T-helper 2 cell treated with Interferon-gamma antibody and Interleukin-4, amounts not matched to agents 5 μg/mL and 100 μg/mL, for 36 hours (primary cell): ENCODE results near the gene SYNPO2.

Source experiments
- DNase-seq: peaks from one replicate; pipeline ENCODE4 v3.0.0; 2021; ENCODE audit warnings: low spot score
- H3K27ac Mint-ChIP-seq: one replicate; pipeline ENCODE4 v1.8.0; 2021; ENCODE audit warnings: mild to moderate bottlenecking, mixed read lengths
- H3K27me3 Mint-ChIP-seq: one replicate; pipeline ENCODE4 v1.8.0; 2021; ENCODE audit warnings: low read depth, mixed read lengths
- H3K36me3 Mint-ChIP-seq: one replicate; pipeline ENCODE4 v1.8.0; 2021; ENCODE audit warnings: low read depth, mixed read lengths
- H3K4me1 Mint-ChIP-seq: one replicate; pipeline ENCODE4 v1.8.0; 2021; ENCODE audit warnings: low read depth, mixed read lengths
- H3K4me3 Mint-ChIP-seq: one replicate; pipeline ENCODE4 v1.8.0; 2022; ENCODE audit warnings: mild to moderate bottlenecking, moderate library complexity, mixed read lengths
- H3K9me3 Mint-ChIP-seq: one replicate; pipeline ENCODE4 v1.8.0; 2021; ENCODE audit warnings: mixed read lengths

SYNPO2 gene

GRCh38 chr4:119093042-119093827, 204.6 kb downstream of the SYNPO2 start:
- no peak for DNase-seq
- Mint-ChIP-seq H3K27me3 (peaks cover 12% of the 10 kb centered on the region), H3K27ac (no peak overlapping the region), H3K36me3 (no peaks in the 10 kb centered on the region), H3K9me3 (no peaks in the 10 kb centered on the region), H3K4me3 (no peak overlapping the region), H3K4me1 (peaks cover 4% of the 10 kb centered on the region)

- Mint-ChIP-seq H3K27me3 (peaks cover 4% of the 10 kb centered on the region), H3K4me3 (no peak overlapping the region), H3K27ac (no peak overlapping the region), H3K36me3 (no peaks in the 10 kb centered on the region), H3K9me3 (no peaks in the 10 kb centered on the region), H3K4me1 (peaks cover 4% of the 10 kb centered on the region)
- no peak for DNase-seq
Observed at GRCh38 chr4:119097282-119097900, 208.7 kb downstream of the SYNPO2 start.

- H3K36me3 Mint-ChIP-seq = no peaks in the 10 kb centered on the region
- peaks cover 4% of the 10 kb centered on the region for H3K27me3 Mint-ChIP-seq
- no peak overlapping the region for H3K4me3 Mint-ChIP-seq
- no peak overlapping the region for H3K27ac Mint-ChIP-seq
- H3K9me3 Mint-ChIP-seq = no peaks in the 10 kb centered on the region
- peaks cover 4% of the 10 kb centered on the region for H3K4me1 Mint-ChIP-seq
- DNase-seq = no peak
Observed at GRCh38 chr4:119098306-119098705, 209.7 kb downstream of the SYNPO2 start.

GRCh38 chr4:119099227-119099810, 210.7 kb downstream of the SYNPO2 start:
- no peak overlapping the region for H3K4me3 Mint-ChIP-seq
- peaks cover 4% of the 10 kb centered on the region for H3K27me3 Mint-ChIP-seq
- H3K36me3 Mint-ChIP-seq = no peaks in the 10 kb centered on the region
- no peak overlapping the region for H3K27ac Mint-ChIP-seq
- H3K4me1 Mint-ChIP-seq = peaks cover 4% of the 10 kb centered on the region
- no peak for DNase-seq
- no peaks in the 10 kb centered on the region for H3K9me3 Mint-ChIP-seq

- peaks cover 4% of the 10 kb centered on the region for H3K4me1 Mint-ChIP-seq
- no peak for DNase-seq
- peaks cover 2% of the 10 kb centered on the region for H3K27me3 Mint-ChIP-seq
- H3K9me3 Mint-ChIP-seq = no peaks in the 10 kb centered on the region
- no peak overlapping the region for H3K4me3 Mint-ChIP-seq
- H3K27ac Mint-ChIP-seq = no peak overlapping the region
- H3K36me3 Mint-ChIP-seq = no peaks in the 10 kb centered on the region
Observed at GRCh38 chr4:119100655-119101054, 212.0 kb downstream of the SYNPO2 start.

GRCh38 chr4:119103263-119103662, 214.6 kb downstream of the SYNPO2 start:
- Mint-ChIP-seq H3K27me3 (peaks cover 2% of the 10 kb centered on the region), H3K27ac (no peak overlapping the region), H3K4me1 (no peaks in the 10 kb centered on the region), H3K9me3 (no peaks in the 10 kb centered on the region), H3K36me3 (no peaks in the 10 kb centered on the region), H3K4me3 (no peak overlapping the region)
- no peak for DNase-seq

- H3K4me3 Mint-ChIP-seq = no peak overlapping the region
- no peaks in the 10 kb centered on the region for H3K27me3 Mint-ChIP-seq
- no peak for DNase-seq
- no peaks in the 10 kb centered on the region for H3K36me3 Mint-ChIP-seq
- no peak overlapping the region for H3K27ac Mint-ChIP-seq
- no peaks in the 10 kb centered on the region for H3K4me1 Mint-ChIP-seq
- no peaks in the 10 kb centered on the region for H3K9me3 Mint-ChIP-seq
Observed at GRCh38 chr4:119104644-119105273, 216.1 kb downstream of the SYNPO2 start.

GRCh38 chr4:119105605-119106004, 217.0 kb downstream of the SYNPO2 start:
- no peaks in the 10 kb centered on the region for H3K9me3 Mint-ChIP-seq
- no peaks in the 10 kb centered on the region for H3K36me3 Mint-ChIP-seq
- no peak for DNase-seq
- no peak overlapping the region for H3K4me3 Mint-ChIP-seq
- no peaks in the 10 kb centered on the region for H3K4me1 Mint-ChIP-seq
- H3K27ac Mint-ChIP-seq = no peak overlapping the region
- no peaks in the 10 kb centered on the region for H3K27me3 Mint-ChIP-seq

- Mint-ChIP-seq H3K27me3 (no peaks in the 10 kb centered on the region), H3K9me3 (no peaks in the 10 kb centered on the region), H3K36me3 (no peaks in the 10 kb centered on the region), H3K27ac (no peak overlapping the region), H3K4me1 (no peaks in the 10 kb centered on the region), H3K4me3 (no peak overlapping the region)
- no peak for DNase-seq
Observed at GRCh38 chr4:119106036-119107000, 217.7 kb downstream of the SYNPO2 start.

- H3K27me3 Mint-ChIP-seq = no peaks in the 10 kb centered on the region
- no peak overlapping the region for H3K27ac Mint-ChIP-seq
- H3K4me3 Mint-ChIP-seq = no peak overlapping the region
- no peak for DNase-seq
- no peaks in the 10 kb centered on the region for H3K9me3 Mint-ChIP-seq
- peaks cover 2% of the 10 kb centered on the region for H3K4me1 Mint-ChIP-seq
- H3K36me3 Mint-ChIP-seq = no peaks in the 10 kb centered on the region
Observed at GRCh38 chr4:119110121-119110520, 221.5 kb downstream of the SYNPO2 start.
